A375 (cell line): ENCODE measurements around the gene USP9X. TPM values are rescaled to one million over a fixed set of nuclear protein-coding genes. Genes with fewer than 3 reads are reported as not detected.

Experiments used
- total RNA-seq: library from RNA; depleted of rRNA; stranded (reverse); fragments of >200 nt; shearing (Covaris generic); gene quantifications from 2 replicates; pipeline ENCODE4 v1.2.3, GENCODE V29; 2014; rRNA removed

The USP9X gene
- total RNA-seq = 45.2 and 46.5 TPM in 2 replicates

GRCh38 chrX:41084893-41085511 is at the start of gene USP9X:
USP9X (plus strand) TSS chrX:41085445; CDS start chrX:41123629, 38,184 bp downstream.

Other genes with a start within 250 kb of the USP9X start
- gene DDX3X, start 248.7 kb downstream of the USP9X start, total RNA-seq = 190 and 208 TPM in 2 replicates